Measurements from ENCODE around the gene HOXA2. TPM values are rescaled to one million over a fixed set of nuclear protein-coding genes. Genes with fewer than 3 reads are reported as not detected.

Gene HOXA2
- total RNA-seq, 2 experiments from 2014 or later = 0.25 to 0.42 TPM

DNA sequence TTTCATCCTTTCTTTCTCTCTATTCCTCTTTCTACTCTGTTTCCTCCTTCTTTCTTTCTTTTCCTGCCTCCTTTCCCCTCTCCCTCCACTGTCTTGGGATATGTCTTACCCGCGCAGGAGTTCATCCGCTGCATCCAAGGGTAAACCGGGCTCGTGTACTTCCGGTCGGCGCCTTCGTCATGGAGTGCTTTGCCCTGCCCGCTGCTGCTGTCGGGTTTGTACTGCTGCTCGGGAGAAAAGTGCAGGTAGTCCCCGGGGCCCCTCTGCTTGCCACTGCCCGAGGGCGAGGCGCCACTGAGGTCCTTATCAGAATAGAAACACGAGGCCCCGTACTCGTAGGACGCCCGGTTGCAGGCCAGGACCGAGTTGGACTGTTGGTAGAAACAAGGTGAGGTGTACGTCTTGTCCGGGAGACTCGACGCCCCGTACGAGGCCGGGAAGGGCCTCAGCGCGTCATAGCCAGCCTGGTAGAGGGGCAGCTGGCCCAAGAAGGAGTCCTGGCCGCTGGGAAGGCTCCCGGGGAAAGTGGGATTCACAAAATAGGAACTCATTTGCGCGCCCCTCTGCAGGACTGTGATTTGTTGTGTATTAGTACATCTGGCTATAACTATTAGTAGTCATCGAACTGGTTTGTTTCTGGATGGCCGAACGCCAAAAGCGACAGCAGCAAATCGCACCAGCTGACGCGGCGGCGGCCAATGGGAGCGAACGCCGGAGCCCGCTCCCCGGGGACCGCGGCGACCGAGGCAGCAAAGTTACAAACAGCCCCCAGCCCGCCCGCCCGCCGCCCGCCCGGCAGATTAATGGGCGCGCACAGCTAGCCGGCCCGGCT, 44.9 kb upstream of the HOXA2 start, which contains the start of gene HOXA6:
TSS of gene HOXA6 (minus strand) at position 576 of the 832 bp plus-strand sequence. CDS start at position 551, 25 bp downstream.
- Histone ChIP-seq H3K36me3 (ENCODE audit: insufficient read depth, low read length) (peaks cover 11% of the 10 kb centered on the region), H4K20me1 (ENCODE audit: insufficient read depth, low read length) (no peaks in the 10 kb centered on the region), H3K4me1 (ENCODE audit: insufficient read depth, low read length, poor library complexity, severe bottlenecking) (peaks cover 35% of the 10 kb centered on the region), H3K4me2 (ENCODE audit: low read length) (peak within 1 kb of the TSS; percentile 94), H3K9me3 (ENCODE audit: low read length) (no peaks in the 10 kb centered on the region), H3K79me2 (ENCODE audit: insufficient read depth, low read depth, low read length) (peaks cover 8% of the 10 kb centered on the region; the same call in 1 of the 2 replicates), H3K27ac (ENCODE audit: low read depth, low read length, poor library complexity, severe bottlenecking) (no peak within 1 kb of the TSS), H2AFZ (ENCODE audit: low read length) (no peak within 1 kb of the TSS), H3K9me2 (ENCODE audit: insufficient read depth, low read length) (no peaks in the 10 kb centered on the region), H3K4me3 (ENCODE audit: low read depth, low read length, poor library complexity, severe bottlenecking) (peak within 1 kb of the TSS; percentile 75)
- TF ChIP-seq, protein P1, sequence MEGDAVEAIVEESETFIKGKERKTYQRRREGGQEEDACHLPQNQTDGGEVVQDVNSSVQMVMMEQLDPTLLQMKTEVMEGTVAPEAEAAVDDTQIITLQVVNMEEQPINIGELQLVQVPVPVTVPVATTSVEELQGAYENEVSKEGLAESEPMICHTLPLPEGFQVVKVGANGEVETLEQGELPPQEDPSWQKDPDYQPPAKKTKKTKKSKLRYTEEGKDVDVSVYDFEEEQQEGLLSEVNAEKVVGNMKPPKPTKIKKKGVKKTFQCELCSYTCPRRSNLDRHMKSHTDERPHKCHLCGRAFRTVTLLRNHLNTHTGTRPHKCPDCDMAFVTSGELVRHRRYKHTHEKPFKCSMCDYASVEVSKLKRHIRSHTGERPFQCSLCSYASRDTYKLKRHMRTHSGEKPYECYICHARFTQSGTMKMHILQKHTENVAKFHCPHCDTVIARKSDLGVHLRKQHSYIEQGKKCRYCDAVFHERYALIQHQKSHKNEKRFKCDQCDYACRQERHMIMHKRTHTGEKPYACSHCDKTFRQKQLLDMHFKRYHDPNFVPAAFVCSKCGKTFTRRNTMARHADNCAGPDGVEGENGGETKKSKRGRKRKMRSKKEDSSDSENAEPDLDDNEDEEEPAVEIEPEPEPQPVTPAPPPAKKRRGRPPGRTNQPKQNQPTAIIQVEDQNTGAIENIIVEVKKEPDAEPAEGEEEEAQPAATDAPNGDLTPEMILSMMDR (conservative IDR thresholded peaks at IDR 0.05; ENCODE audit: low read length) = no peak
- no peak for TF ChIP-seq EZH2phosphoT487 (IDR thresholded peaks at IDR 0.05; ENCODE audit: borderline replicate concordance, low read depth, low read length)
- intact Hi-C loops (cut with micrococcal nuclease; ENCODE audit: unreplicated experiment) = no loop called here
- POLR2A ChIA-PET = interaction anchor here (0.8 kb wide), 1 partner anchor 299 kb away, joined by 4 read pairs; no protein-coding TSS in a partner anchor
- no peak for DNase-seq (ENCODE audit: low spot score)
- CTCF ChIA-PET (ENCODE audit: unreplicated experiment) = interaction anchor here (0.6 kb wide), 1 partner anchor 14 kb away, joined by 3 read pairs; no protein-coding TSS in a partner anchor
- BruUV-seq (replicated peaks) = no TSS peak

DNA sequence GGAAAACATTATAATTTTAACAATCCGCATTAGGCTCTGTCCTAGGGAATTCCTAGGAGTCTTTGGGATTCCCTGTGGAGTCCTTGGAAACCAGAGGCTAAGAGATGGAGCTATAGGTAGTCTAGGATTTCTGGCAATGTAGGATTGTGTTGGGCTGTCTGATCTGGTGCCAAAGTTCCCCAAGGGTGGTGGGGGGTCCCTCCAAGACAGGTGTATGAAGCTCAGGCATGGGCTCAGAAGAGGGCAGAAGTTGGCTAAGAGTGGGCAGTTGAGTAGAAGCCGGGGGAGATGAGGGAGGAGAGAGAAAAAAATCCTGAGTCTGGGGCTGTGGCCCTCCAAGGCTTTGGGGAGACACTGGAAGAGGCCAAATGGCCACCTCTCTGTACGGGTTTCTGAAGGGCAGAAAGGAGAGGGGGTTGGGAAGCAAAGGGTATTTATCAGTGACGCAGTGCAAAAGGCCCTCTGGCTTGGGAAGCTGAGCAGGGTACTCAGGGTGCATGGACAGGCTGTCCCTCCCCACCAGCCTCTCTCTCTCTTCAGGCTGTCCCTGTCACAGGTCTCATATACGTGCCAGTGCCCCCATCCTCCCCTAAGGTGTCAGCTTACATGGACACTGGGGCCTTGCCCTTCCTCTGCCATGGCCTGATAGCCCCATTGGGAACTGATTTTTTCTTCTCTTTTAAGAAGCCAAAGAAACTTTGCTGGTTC, 44.2 kb upstream of the HOXA2 start:
- peaks cover 8% of the 10 kb centered on the region; the same call in 1 of the 2 replicates for H3K79me2 ChIP-seq (ENCODE audit: insufficient read depth, low read depth, low read length)
- peak overlapping the region; percentile 94; the same call in 1 of the 2 replicates for H3K4me2 ChIP-seq (ENCODE audit: low read length)
- H2AFZ ChIP-seq (ENCODE audit: low read length) = no peak overlapping the region
- no peaks in the 10 kb centered on the region for H4K20me1 ChIP-seq (ENCODE audit: insufficient read depth, low read length)
- no peak for DNase-seq (ENCODE audit: low spot score)
- no TSS peak for BruUV-seq (replicated peaks)
- no peak overlapping the region for H3K27ac ChIP-seq (ENCODE audit: low read depth, low read length, poor library complexity, severe bottlenecking)
- H3K4me3 ChIP-seq (ENCODE audit: low read depth, low read length, poor library complexity, severe bottlenecking) = no peak overlapping the region
- peaks cover 29% of the 10 kb centered on the region for H3K4me1 ChIP-seq (ENCODE audit: insufficient read depth, low read length, poor library complexity, severe bottlenecking)
- H3K36me3 ChIP-seq (ENCODE audit: insufficient read depth, low read length) = peaks cover 11% of the 10 kb centered on the region
- no peak for TF ChIP-seq EZH2phosphoT487 (IDR thresholded peaks at IDR 0.05; ENCODE audit: borderline replicate concordance, low read depth, low read length)
- TF ChIP-seq, protein P1 (conservative IDR thresholded peaks at IDR 0.05; ENCODE audit: low read length) = no peak
- H3K9me2 ChIP-seq (ENCODE audit: insufficient read depth, low read length) = no peaks in the 10 kb centered on the region
- CTCF ChIA-PET (ENCODE audit: unreplicated experiment) = interaction anchor here (0.6 kb wide), 1 partner anchor 15 kb away, joined by 3 read pairs; no protein-coding TSS in a partner anchor
- intact Hi-C loops (cut with micrococcal nuclease; ENCODE audit: unreplicated experiment) = no loop called here
- POLR2A ChIA-PET = interaction anchor here (0.8 kb wide), 1 partner anchor 298 kb away, joined by 4 read pairs; no protein-coding TSS in a partner anchor
- H3K9me3 ChIP-seq (ENCODE audit: low read length) = no peaks in the 10 kb centered on the region

All from OCI-LY7 (cell line).